Hypothalamus (tissue), 51 donors: ENCODE data around the gene ATP2B1.

Source experiments
- DNase-seq, 51 donors: peaks; one replicate each; lab custom pipeline; 2025; lab: John Stamatoyannopoulos, UW

Gene ATP2B1

DNA sequence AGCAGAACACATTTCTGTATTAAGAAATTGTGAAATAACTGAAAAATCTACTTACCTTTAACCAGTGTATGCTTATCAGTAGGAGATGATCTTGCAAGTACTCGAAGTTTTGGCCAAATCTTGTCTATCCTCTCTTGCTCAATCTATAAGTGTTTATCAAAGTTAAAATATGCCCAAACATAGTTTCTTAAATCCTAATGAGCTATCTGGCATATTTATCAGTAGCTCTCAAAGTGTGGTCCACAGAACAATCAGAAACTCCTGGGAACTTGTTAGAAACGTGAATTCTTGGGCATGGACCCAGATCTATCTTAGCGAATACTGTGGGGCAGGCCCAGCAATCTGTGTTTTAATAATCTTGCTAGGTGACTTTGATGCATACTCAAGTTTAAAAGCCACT lies 98.3 kb downstream of the ATP2B1 start:
- DNase-seq: no peak

DNA sequence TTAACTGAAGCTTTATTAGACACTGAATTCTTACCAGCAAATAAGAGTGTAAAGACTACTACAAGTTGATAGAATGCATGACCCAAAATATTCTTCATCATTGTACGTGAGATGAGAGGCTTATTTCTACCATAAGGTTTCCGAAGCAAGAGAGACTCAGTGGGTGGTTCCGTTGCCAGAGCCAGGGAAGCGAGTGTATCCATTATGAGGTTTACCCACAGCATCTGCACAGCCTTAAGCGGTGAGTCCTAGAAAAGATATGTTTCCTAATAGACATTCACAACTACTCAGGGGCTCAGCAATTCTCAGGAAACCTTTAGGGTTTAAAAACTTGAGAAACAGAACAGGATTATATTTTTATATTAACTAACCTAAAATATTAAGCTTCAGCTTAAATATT lies 105.0 kb downstream of the ATP2B1 start:
- DNase-seq: no peak

- no peak for DNase-seq
Observed at GRCh38 chr12:89597770-89598169, 110.9 kb downstream of the ATP2B1 start.

DNA sequence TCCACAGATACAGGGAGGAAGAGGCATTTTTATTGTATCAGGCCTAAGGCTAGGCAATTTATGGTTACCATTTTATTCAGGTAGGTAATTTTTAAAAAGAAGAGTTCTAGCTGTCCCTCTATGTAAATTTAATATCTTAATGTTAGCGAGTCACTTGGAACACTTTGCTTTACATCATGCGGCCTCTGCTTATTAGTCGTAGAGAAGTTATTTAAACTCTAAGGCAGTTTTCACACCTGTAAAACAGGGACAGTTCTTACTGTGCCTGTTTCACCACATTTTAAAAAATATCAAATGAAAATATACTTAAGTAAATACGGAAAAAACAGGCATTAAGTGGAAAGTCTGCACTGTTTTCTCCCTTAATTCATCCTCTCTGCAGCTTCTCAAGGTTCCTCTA lies 111.4 kb downstream of the ATP2B1 start:
- DNase-seq: no peak

GRCh38 chr12:89593873-89594272 lies 114.8 kb downstream of the ATP2B1 start:
- DNase-seq: no peak

DNA sequence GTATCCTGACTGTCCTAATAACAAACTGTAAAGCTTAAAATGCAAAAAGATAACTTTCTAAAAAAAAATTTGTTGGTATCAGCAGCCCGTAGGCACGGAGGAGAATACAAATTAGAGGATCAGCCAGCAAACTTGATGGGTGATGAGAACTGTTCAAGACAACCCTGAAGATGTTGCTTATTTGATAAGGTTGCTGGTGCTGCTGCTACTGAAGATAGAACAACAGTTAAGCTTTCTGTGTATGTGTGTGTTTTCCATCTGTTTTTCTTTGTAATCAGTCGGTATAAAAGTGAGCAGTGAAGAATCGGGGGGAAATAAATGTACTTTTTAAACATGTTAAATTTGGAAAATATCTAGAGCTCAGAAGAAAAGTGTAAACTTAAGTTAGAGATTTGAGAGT lies 115.4 kb downstream of the ATP2B1 start:
- DNase-seq: no peak

GRCh38 chr12:89589753-89590152 lies 118.9 kb downstream of the ATP2B1 start:
- no peak for DNase-seq

GRCh38 chr12:89578499-89578898 lies 130.1 kb downstream of the ATP2B1 start:
- no peak for DNase-seq

- no peak for DNase-seq
Observed at GRCh38 chr12:89576572-89577220, 131.9 kb downstream of the ATP2B1 start.

DNA sequence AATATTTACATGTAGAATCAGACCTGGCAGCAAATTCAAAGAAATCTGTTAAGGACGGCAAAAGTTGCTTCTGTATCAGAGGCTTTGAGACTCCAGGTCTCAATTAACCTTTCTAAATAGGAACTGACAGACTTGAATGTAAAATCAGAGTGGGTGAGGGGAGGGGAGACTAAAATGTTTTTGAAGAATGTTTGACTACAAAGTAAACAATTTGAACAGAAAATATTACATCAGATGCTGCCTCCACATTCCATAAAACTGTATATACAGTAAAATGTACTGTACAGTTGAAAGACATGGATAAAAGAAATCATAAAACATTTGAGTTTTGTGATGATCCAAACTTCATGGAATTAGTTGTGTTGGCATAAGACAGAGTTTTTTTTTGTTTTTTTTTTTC lies 133.3 kb downstream of the ATP2B1 start:
- no peak for DNase-seq

DNA sequence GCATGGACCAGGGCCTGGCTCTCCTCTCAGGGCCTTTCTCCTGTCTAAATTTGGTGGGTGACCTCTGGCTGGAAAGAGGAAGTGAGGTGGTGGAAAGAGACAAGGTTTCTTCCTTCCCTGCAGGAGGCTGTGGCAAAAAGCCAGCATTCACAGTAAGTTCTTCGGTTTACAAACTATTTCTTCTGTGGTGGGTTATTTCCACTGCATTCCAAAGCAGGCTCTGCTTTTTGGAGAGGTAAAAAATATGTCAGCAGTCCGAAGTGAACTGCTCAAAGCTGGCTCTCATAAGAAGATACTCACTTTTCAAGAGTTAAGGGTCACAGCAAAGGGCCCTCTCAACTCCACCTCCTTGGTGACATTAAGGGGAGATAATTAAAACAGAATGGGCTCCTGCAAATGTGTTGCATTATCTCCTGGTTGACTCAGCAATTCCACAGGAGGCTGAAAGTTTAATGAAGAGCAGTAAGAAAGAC lies 133.9 kb downstream of the ATP2B1 start:
- no peak for DNase-seq

DNA sequence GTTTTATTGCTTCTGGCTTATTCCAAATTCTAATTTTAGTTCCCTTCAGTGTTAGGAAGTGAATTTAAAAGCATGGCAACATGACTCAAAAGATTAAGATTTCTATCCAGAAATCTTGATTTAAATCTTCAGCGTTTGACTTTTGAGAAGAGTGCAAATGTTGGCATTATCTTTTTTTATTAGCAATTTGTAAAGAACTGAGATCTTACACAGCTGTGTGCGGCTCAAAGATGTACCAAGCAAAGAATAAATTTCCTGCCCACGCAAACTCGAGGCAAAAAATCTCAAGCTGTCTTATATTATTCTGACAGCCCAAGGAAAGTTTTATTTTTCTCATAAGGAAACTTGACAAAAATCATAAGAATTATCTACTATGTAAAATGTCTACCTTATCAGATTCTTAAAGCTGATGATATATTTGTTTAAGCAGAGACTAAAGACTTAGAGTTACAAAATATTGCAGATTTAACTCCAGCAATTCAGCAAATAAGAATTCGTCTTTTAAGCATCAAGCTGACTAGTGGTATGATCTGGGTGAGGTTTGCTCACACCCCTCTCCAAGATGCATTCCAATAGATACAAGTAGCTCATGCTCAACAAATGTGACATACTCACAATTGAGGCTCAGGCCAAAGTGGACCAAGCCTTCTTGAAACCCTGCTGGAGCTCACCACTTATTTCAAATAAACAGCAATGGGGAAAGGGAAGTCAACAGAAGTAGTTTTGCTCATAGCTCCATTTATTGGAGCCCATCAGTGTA lies 135.4 kb downstream of the ATP2B1 start:
- DNase-seq: peak in 2 of 51 donors; percentile 3 to 15

- no peak for DNase-seq
Observed at GRCh38 chr12:89571491-89572195, 137.0 kb downstream of the ATP2B1 start.

GRCh38 chr12:89568484-89568883 lies 140.2 kb downstream of the ATP2B1 start:
- DNase-seq: no peak

- no peak for DNase-seq
Observed at GRCh38 chr12:89567691-89568239, 140.9 kb downstream of the ATP2B1 start.

GRCh38 chr12:89566615-89567014 lies 142.0 kb downstream of the ATP2B1 start:
- no peak for DNase-seq

DNA sequence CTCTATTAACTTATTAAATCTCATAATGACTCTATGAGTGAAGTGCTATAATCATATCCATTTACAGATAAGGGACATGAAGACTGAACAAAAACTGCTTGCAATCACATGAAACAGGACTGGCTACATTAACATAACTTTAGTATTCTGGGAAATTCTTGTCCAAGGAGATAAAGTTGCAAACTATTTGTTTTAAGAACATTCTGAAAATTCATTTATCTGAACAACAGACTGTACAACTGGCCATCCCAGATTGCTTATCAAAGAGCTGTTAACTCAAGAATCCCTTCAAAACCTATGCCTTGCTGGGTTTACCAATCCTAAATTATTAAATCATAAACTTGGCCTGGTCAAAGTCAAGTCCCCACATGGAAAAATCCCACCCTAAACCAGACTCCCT lies 143.6 kb downstream of the ATP2B1 start:
- no peak for DNase-seq

DNA sequence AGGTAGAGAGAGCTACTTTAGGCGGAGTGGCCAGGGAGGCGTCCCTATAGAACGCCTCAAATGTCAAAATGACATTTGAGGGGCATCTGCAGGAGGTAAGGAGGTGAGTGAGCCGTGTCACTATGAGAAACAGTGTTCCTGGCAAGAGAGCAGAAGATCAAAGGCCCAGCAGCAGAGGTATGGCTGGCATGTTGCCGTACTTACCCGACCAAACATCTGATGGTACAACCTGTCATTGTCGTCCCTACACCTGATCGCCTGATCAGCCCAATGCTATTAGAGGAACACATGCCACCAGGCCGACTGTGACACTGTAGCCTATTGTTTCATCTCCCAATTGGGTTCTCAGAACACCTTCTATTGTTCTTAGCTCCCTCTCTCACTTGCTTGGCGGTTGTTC lies 148.9 kb downstream of the ATP2B1 start:
- DNase-seq: no peak

DNA sequence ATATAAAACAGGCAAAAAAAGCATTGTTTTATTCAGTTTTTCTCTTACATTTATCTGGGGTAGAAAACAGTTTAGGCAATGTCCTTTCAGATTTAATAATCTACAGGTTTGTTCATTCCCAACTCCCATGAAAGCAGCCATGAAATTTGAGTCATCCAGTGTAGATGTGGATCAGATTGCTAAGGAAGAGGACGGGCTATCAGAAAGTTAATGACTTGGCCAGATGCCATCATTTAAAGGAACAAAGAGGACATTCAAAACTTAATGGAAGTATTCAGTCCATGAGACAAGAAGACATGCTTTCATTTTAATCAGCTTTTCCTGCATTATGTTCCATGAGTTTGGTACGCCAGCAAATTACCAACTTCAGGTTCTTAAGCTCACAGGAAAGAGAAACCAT lies 151.7 kb downstream of the ATP2B1 start:
- no peak for DNase-seq

GRCh38 chr12:89552376-89552775 lies 156.3 kb downstream of the ATP2B1 start:
- DNase-seq: no peak

DNA sequence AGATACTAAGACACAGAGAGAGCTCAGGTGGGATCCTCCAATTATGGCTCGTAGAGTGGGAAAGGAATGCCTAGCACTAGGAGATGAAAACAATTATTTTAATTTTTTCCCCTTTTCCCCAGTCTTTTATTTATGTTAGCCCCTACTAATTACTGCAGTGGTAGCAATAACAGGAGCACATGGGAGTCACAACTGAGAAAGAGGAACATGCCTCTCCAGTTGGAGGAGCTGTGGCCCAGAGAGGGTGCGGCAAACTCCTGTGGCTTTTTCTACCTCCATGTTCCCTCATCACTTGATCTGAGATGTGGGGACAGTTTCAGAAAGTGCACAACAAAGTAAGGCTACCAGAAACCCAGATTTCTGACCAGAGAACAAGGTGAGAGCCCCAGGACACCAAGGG lies 156.9 kb downstream of the ATP2B1 start:
- no peak for DNase-seq
